ENCODE measurements around the gene GPR137C. TPM values are rescaled to one million over a fixed set of nuclear protein-coding genes. Genes with fewer than 3 reads are reported as not detected.

The GPR137C gene
- total and polyA plus RNA-seq, 2 of the 13 experiments (the other 11 are each of a cell fraction or from before 2014, with no cell fraction given) = 0.34 to 0.51 TPM

DNA sequence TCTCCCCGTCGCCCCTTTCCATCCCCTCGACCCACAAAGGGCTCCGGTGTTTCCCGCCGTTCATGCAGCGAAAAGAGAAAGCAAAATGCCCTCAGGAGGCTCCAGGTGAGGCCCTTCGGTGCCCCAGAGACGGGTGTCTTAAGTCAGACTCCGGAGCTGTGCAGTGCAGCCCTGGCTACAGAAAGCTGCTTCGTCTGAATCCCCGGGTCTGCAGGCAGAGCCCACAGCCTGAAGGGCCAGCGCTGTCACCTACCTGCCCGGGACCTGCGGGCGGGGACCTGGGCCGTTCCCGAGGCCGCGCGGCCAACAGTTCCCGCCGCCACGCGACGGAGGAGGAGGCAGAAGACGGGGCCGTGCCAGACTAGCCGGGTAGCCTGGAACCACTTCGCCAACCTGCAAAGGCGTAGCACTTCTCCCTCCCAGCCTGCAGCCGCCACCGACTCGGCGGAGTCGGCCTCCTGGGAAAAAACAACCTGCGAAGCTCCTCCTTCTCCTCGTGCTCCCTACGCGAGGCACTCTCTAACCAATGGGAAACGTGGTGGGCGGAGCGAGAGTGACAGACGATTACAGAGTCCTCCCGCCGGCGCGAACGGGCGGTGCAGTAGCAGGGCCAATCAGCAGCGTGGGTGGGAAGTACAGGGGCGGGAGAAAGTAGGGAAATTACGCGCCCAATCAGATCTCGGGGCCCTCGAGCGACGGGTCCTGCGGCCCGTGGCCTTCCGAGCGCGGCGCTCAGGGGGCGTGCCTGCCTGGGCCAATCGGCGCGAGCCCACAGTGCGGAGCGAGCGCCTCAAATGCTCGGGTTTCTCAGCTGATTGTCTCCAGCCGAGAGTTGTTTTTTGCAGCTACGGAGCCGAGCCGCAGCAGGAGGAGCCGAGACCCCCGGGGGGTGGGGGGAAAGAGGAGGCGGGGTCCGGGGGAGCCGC lies at the start of gene GPR137C, which contains the start of gene TXNDC16 (continued):
- TF ChIP-seq, protein P1, sequence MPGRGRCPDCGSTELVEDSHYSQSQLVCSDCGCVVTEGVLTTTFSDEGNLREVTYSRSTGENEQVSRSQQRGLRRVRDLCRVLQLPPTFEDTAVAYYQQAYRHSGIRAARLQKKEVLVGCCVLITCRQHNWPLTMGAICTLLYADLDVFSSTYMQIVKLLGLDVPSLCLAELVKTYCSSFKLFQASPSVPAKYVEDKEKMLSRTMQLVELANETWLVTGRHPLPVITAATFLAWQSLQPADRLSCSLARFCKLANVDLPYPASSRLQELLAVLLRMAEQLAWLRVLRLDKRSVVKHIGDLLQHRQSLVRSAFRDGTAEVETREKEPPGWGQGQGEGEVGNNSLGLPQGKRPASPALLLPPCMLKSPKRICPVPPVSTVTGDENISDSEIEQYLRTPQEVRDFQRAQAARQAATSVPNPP (CRISPR knock-in tag; IDR thresholded peaks at IDR 0.05) = peak; percentile 78; the same call in 1 of the 2 replicates
- TF ChIP-seq, protein P2, sequence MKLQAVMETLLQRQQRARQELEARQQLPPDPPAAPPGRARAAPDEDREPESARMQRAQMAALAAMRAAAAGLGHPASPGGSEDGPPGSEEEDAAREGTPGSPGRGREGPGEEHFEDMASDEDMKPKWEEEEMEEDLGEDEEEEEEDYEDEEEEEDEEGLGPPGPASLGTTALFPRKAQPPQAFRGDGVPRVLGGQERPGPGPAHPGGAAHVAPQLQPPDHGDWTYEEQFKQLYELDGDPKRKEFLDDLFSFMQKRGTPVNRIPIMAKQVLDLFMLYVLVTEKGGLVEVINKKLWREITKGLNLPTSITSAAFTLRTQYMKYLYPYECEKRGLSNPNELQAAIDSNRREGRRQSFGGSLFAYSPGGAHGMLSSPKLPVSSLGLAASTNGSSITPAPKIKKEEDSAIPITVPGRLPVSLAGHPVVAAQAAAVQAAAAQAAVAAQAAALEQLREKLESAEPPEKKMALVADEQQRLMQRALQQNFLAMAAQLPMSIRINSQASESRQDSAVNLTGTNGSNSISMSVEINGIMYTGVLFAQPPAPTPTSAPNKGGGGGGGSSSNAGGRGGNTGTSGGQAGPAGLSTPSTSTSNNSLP (IDR thresholded peaks at IDR 0.05; ENCODE audit: low read depth, low read length) = no peak
- TF ChIP-seq, protein P3, sequence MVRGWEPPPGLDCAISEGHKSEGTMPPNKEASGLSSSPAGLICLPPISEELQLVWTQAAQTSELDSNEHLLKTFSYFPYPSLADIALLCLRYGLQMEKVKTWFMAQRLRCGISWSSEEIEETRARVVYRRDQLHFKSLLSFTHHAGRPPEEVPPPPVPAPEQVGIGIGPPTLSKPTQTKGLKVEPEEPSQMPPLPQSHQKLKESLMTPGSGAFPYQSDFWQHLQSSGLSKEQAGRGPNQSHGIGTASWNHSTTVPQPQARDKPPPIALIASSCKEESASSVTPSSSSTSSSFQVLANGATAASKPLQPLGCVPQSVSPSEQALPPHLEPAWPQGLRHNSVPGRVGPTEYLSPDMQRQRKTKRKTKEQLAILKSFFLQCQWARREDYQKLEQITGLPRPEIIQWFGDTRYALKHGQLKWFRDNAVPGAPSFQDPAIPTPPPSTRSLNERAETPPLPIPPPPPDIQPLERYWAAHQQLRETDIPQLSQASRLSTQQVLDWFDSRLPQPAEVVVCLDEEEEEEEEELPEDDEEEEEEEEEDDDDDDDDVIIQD (CRISPR knock-in tag; IDR thresholded peaks at IDR 0.05; ENCODE audit: low read depth) = peak; percentile 92
- 0 out of 2 replicates have a peak, but pooled peaks have one; percentile 83 for TF ChIP-seq ZNF713 (CRISPR knock-in tag; IDR thresholded peaks at IDR 0.05)
- 0 out of 2 replicates have a peak, but pooled peaks have one; percentile 58 for TF ChIP-seq ZNF674 (CRISPR knock-in tag; IDR thresholded peaks at IDR 0.05; ENCODE audit: low read depth)
- TF ChIP-seq ZFP41 (CRISPR knock-in tag; IDR thresholded peaks at IDR 0.05; ENCODE audit: borderline replicate concordance) = peak; percentile 76; the same call in 1 of the 2 replicates
- TF ChIP-seq, protein P4, sequence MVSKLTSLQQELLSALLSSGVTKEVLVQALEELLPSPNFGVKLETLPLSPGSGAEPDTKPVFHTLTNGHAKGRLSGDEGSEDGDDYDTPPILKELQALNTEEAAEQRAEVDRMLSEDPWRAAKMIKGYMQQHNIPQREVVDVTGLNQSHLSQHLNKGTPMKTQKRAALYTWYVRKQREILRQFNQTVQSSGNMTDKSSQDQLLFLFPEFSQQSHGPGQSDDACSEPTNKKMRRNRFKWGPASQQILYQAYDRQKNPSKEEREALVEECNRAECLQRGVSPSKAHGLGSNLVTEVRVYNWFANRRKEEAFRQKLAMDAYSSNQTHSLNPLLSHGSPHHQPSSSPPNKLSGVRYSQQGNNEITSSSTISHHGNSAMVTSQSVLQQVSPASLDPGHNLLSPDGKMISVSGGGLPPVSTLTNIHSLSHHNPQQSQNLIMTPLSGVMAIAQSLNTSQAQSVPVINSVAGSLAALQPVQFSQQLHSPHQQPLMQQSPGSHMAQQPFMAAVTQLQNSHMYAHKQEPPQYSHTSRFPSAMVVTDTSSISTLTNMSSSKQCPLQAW (CRISPR knock-in tag; IDR thresholded peaks at IDR 0.05) = peak; percentile 86
- 0 out of 2 replicates have a peak, but pooled peaks have one; percentile 45 for TF ChIP-seq ZNF124 (CRISPR knock-in tag; IDR thresholded peaks at IDR 0.05)
- TF ChIP-seq, protein P5, sequence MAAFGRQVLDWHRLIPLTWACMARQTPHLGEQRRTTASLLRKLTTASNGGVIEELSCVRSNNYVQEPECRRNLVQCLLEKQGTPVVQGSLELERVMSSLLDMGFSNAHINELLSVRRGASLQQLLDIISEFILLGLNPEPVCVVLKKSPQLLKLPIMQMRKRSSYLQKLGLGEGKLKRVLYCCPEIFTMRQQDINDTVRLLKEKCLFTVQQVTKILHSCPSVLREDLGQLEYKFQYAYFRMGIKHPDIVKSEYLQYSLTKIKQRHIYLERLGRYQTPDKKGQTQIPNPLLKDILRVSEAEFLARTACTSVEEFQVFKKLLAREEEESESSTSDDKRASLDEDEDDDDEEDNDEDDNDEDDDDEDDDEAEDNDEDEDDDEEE (CRISPR knock-in tag; IDR thresholded peaks at IDR 0.05) = 0 out of 2 replicates have a peak, but pooled peaks have one; percentile 51
- TF ChIP-seq ZNF891 (CRISPR knock-in tag; IDR thresholded peaks at IDR 0.05) = peak; percentile 50; the same call in 1 of the 2 replicates
- TF ChIP-seq, protein P6, sequence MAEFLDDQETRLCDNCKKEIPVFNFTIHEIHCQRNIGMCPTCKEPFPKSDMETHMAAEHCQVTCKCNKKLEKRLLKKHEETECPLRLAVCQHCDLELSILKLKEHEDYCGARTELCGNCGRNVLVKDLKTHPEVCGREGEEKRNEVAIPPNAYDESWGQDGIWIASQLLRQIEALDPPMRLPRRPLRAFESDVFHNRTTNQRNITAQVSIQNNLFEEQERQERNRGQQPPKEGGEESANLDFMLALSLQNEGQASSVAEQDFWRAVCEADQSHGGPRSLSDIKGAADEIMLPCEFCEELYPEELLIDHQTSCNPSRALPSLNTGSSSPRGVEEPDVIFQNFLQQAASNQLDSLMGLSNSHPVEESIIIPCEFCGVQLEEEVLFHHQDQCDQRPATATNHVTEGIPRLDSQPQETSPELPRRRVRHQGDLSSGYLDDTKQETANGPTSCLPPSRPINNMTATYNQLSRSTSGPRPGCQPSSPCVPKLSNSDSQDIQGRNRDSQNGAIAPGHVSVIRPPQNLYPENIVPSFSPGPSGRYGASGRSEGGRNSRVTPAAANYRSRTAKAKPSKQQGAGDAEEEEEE (CRISPR knock-in tag; IDR thresholded peaks at IDR 0.05; ENCODE audit: borderline replicate concordance) = no peak
- TF ChIP-seq ARID2 (CRISPR knock-in tag; IDR thresholded peaks at IDR 0.05; ENCODE audit: borderline replicate concordance) = peak; percentile 62
- TF ChIP-seq, protein P7, sequence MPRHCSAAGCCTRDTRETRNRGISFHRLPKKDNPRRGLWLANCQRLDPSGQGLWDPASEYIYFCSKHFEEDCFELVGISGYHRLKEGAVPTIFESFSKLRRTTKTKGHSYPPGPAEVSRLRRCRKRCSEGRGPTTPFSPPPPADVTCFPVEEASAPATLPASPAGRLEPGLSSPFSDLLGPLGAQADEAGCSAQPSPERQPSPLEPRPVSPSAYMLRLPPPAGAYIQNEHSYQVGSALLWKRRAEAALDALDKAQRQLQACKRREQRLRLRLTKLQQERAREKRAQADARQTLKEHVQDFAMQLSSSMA (CRISPR knock-in tag; IDR thresholded peaks at IDR 0.05) = peak; percentile 83; the same call in 1 of the 2 replicates
- TF ChIP-seq, protein P8, sequence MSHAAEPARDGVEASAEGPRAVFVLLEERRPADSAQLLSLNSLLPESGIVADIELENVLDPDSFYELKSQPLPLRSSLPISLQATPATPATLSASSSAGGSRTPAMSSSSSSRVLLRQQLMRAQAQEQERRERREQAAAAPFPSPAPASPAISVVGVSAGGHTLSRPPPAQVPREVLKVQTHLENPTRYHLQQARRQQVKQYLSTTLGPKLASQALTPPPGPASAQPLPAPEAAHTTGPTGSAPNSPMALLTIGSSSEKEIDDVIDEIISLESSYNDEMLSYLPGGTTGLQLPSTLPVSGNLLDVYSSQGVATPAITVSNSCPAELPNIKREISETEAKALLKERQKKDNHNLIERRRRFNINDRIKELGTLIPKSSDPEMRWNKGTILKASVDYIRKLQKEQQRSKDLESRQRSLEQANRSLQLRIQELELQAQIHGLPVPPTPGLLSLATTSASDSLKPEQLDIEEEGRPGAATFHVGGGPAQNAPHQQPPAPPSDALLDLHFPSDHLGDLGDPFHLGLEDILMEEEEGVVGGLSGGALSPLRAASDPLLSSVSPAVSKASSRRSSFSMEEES (CRISPR knock-in tag; IDR thresholded peaks at IDR 0.05) = peak; percentile 43; the same call in 1 of the 2 replicates
- TF ChIP-seq ZNF605 (CRISPR knock-in tag; IDR thresholded peaks at IDR 0.05) = peak; percentile 88

Measured in HepG2 (cell line).